Measurements from ENCODE around the gene TULP3.

The TULP3 gene

DNA sequence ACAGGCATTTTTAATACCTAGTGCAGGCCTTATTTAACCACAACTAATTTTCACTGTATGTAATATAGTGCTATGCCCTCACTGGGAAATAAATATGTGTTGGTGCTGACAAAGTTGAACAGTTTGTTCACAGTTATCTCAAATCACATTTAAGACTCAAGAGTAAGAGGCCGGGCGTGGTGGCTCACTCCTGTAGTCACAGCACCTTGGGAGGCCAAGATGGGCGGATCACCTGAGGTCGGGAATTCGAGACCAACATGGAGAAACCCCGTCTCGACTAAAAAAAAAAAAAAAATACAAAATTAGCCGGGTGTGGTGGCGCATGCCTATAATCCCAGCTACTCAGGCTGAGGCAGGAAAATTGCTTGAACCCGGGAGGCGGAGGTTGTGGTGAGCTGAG lies 45.6 kb downstream of the TULP3 start:
- H3K36me3 ChIP-seq (ENCODE audit: control insufficient read depth in 2 of 2, insufficient read depth in 1 of 2, low read length in 2 of 2): peaks cover 42 to 76% of the 10 kb centered on the region in 2 experiments
- no peaks in the 10 kb centered on the region for H3K4me1 ChIP-seq (ENCODE audit: control insufficient read depth, insufficient read depth, low read length)
- ChIA-PET POLR2A (no interaction called here), CTCF (no interaction called here)
- no peaks in the 10 kb centered on the region for H3K9me3 ChIP-seq (ENCODE audit: control insufficient read depth, insufficient read depth, low read depth, low read length)
- H3K4me3 ChIP-seq (ENCODE audit: low read depth, low read length): no peak overlapping the region
- TF ChIP-seq ZNF335 (tag by site-specific recombination; conservative IDR thresholded peaks at IDR 0.05) (no peak), ZNF560 (tag by site-specific recombination; IDR thresholded peaks at IDR 0.05; ENCODE audit: borderline replicate concordance) (no peak), KLF7 (tag by site-specific recombination; IDR thresholded peaks at IDR 0.05; ENCODE audit: borderline replicate concordance) (no peak), ZNF514 (tag by site-specific recombination; IDR thresholded peaks at IDR 0.05) (no peak), ZNF23 (tag by site-specific recombination; IDR thresholded peaks at IDR 0.05; ENCODE audit: borderline replicate concordance) (no peak), ZIC2 (tag by site-specific recombination; IDR thresholded peaks at IDR 0.05) (no peak), ZNF26 (tag by site-specific recombination; IDR thresholded peaks at IDR 0.05) (no peak), ZBTB44 (tag by site-specific recombination; IDR thresholded peaks at IDR 0.05) (no peak), ZBTB26 (tag by site-specific recombination; optimal IDR thresholded peaks at IDR 0.05) (no peak), ZNF555 (tag by site-specific recombination; conservative IDR thresholded peaks at IDR 0.05) (no peak), ZNF521 (tag by site-specific recombination; IDR thresholded peaks at IDR 0.05) (no peak), ZNF174 (tag by site-specific recombination; IDR thresholded peaks at IDR 0.05) (no peak), SP7 (tag by site-specific recombination; IDR thresholded peaks at IDR 0.05) (no peak), ZNF658 (tag by site-specific recombination; IDR thresholded peaks at IDR 0.05) (no peak), TSHZ1 (tag by site-specific recombination; IDR thresholded peaks at IDR 0.05; ENCODE audit: borderline replicate concordance) (no peak)
- TF ChIP-seq, protein P1, sequence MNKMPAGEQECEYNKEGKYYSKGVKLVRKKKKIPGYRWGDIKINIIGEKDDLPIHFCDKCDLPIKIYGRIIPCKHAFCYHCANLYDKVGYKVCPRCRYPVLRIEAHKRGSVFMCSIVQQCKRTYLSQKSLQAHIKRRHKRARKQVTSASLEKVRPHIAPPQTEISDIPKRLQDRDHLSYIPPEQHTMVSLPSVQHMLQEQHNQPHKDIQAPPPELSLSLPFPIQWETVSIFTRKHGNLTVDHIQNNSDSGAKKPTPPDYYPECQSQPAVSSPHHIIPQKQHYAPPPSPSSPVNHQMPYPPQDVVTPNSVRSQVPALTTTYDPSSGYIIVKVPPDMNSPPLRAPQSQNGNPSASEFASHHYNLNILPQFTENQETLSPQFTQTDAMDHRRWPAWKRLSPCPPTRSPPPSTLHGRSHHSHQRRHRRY (tag by site-specific recombination; IDR thresholded peaks at IDR 0.05): no peak
- TF ChIP-seq, protein P2, sequence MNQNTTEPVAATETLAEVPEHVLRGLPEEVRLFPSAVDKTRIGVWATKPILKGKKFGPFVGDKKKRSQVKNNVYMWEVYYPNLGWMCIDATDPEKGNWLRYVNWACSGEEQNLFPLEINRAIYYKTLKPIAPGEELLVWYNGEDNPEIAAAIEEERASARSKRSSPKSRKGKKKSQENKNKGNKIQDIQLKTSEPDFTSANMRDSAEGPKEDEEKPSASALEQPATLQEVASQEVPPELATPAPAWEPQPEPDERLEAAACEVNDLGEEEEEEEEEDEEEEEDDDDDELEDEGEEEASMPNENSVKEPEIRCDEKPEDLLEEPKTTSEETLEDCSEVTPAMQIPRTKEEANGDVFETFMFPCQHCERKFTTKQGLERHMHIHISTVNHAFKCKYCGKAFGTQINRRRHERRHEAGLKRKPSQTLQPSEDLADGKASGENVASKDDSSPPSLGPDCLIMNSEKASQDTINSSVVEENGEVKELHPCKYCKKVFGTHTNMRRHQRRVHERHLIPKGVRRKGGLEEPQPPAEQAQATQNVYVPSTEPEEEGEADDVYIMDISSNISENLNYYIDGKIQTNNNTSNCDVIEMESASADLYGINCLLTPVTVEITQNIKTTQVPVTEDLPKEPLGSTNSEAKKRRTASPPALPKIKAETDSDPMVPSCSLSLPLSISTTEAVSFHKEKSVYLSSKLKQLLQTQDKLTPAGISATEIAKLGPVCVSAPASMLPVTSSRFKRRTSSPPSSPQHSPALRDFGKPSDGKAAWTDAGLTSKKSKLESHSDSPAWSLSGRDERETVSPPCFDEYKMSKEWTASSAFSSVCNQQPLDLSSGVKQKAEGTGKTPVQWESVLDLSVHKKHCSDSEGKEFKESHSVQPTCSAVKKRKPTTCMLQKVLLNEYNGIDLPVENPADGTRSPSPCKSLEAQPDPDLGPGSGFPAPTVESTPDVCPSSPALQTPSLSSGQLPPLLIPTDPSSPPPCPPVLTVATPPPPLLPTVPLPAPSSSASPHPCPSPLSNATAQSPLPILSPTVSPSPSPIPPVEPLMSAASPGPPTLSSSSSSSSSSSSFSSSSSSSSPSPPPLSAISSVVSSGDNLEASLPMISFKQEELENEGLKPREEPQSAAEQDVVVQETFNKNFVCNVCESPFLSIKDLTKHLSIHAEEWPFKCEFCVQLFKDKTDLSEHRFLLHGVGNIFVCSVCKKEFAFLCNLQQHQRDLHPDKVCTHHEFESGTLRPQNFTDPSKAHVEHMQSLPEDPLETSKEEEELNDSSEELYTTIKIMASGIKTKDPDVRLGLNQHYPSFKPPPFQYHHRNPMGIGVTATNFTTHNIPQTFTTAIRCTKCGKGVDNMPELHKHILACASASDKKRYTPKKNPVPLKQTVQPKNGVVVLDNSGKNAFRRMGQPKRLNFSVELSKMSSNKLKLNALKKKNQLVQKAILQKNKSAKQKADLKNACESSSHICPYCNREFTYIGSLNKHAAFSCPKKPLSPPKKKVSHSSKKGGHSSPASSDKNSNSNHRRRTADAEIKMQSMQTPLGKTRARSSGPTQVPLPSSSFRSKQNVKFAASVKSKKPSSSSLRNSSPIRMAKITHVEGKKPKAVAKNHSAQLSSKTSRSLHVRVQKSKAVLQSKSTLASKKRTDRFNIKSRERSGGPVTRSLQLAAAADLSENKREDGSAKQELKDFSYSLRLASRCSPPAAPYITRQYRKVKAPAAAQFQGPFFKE (tag by site-specific recombination; IDR thresholded peaks at IDR 0.05; ENCODE audit: borderline replicate concordance): no peak
- no peak overlapping the region for H3K27ac ChIP-seq (ENCODE audit: extremely low read depth, low read depth, low read length)
